ENCODE measurements around the gene PDCD11.
"Not testable (repeated sequence)": the region's sequence is repeated elsewhere in the genome, so short reads cannot be mapped to it uniquely, and the experiment has no call there.

The PDCD11 gene

GRCh38 chr10:103396067-103396788 is at the start of gene PDCD11, which contains the start of gene ATP5MK:
PDCD11 (plus strand) TSS chr10:103396626; CDS start chr10:103398427, 1,801 bp downstream.
ATP5MK (minus strand) TSS chr10:103396475; CDS start chr10:103392457, 4,018 bp downstream.
- DNase-seq (ENCODE audit: low read depth in 1 of 2, low spot score in 1 of 2) = peak; percentile 71 to 98
- in situ Hi-C loops (cut with HindIII; ENCODE audit: low pct_unique_long_range_greater_than_20kb, low sequenced_read_pairs) = no loop called here
- TF ChIP-seq JUND (IDR thresholded peaks at IDR 0.05; ENCODE audit: low read depth) = no peak

GRCh38 chr10:103350175-103350516 is 46.3 kb upstream of the PDCD11 start:
- DNase-seq (ENCODE audit: low read depth in 1 of 2, low spot score in 1 of 2) = no peak
- TF ChIP-seq JUND (IDR thresholded peaks at IDR 0.05; ENCODE audit: low read depth) = no peak
- in situ Hi-C loops (cut with HindIII; ENCODE audit: low pct_unique_long_range_greater_than_20kb, low sequenced_read_pairs) = no loop called here

- in situ Hi-C loops (cut with HindIII; ENCODE audit: low pct_unique_long_range_greater_than_20kb, low sequenced_read_pairs) = no loop called here
- TF ChIP-seq JUND (IDR thresholded peaks at IDR 0.05; ENCODE audit: low read depth) = no peak
- DNase-seq (ENCODE audit: low read depth in 1 of 2, low spot score in 1 of 2) = peak; percentile 71 to 83
Measured at GRCh38 chr10:103350517-103351260, 45.7 kb upstream of the PDCD11 start, which contains the start of gene PCGF6. PCGF6 (minus strand) TSS chr10:103351140; CDS start chr10:103351066, 74 bp downstream.

- peak in 1 of 2 experiments; percentile 6 for DNase-seq (ENCODE audit: low read depth in 1 of 2, low spot score in 1 of 2)
- no peak for TF ChIP-seq JUND (IDR thresholded peaks at IDR 0.05; ENCODE audit: low read depth)
- in situ Hi-C loops (cut with HindIII; ENCODE audit: low pct_unique_long_range_greater_than_20kb, low sequenced_read_pairs) = no loop called here
Measured at GRCh38 chr10:103353281-103353680, 43.1 kb upstream of the PDCD11 start.

GRCh38 chr10:103354567-103354966 is 41.9 kb upstream of the PDCD11 start:
- in situ Hi-C loops (cut with HindIII; ENCODE audit: low pct_unique_long_range_greater_than_20kb, low sequenced_read_pairs); DNase-seq (ENCODE audit: low read depth in 1 of 2, low spot score in 1 of 2): not testable (repeated sequence)

GRCh38 chr10:103355906-103356599 is 40.4 kb upstream of the PDCD11 start:
- in situ Hi-C loops (cut with HindIII; ENCODE audit: low pct_unique_long_range_greater_than_20kb, low sequenced_read_pairs) = no loop called here
- TF ChIP-seq JUND (IDR thresholded peaks at IDR 0.05; ENCODE audit: low read depth) = no peak
- no peak for DNase-seq (ENCODE audit: low read depth in 1 of 2, low spot score in 1 of 2)

- in situ Hi-C loops (cut with HindIII; ENCODE audit: low pct_unique_long_range_greater_than_20kb, low sequenced_read_pairs); DNase-seq (ENCODE audit: low read depth in 1 of 2, low spot score in 1 of 2): not testable (repeated sequence)
Measured at GRCh38 chr10:103359493-103359892, 36.9 kb upstream of the PDCD11 start.

GRCh38 chr10:103360791-103361190 is 35.6 kb upstream of the PDCD11 start:
- DNase-seq (ENCODE audit: low read depth in 1 of 2, low spot score in 1 of 2) = not testable (repeated sequence)

GRCh38 chr10:103367379-103367781 is 29.0 kb upstream of the PDCD11 start:
- in situ Hi-C loops (cut with HindIII; ENCODE audit: low pct_unique_long_range_greater_than_20kb, low sequenced_read_pairs) = no loop called here
- no peak for TF ChIP-seq JUND (IDR thresholded peaks at IDR 0.05; ENCODE audit: low read depth)
- DNase-seq (ENCODE audit: low read depth in 1 of 2, low spot score in 1 of 2) = peak in 1 of 2 experiments; percentile 36

More at GRCh38 chr10:103360791-103361190, 35.6 kb upstream of the PDCD11 start:
- in situ Hi-C loops (cut with HindIII; ENCODE audit: low pct_unique_long_range_greater_than_20kb, low sequenced_read_pairs) = not testable (repeated sequence)

GRCh38 chr10:103367782-103368518 is 28.5 kb upstream of the PDCD11 start, which contains the start of gene TAF5:
TAF5 (plus strand) TSS chr10:103367976; CDS start chr10:103367990, 14 bp downstream.
- in situ Hi-C loops (cut with HindIII; ENCODE audit: low pct_unique_long_range_greater_than_20kb, low sequenced_read_pairs) = no loop called here
- no peak for TF ChIP-seq JUND (IDR thresholded peaks at IDR 0.05; ENCODE audit: low read depth)
- DNase-seq (ENCODE audit: low read depth in 1 of 2, low spot score in 1 of 2) = peak; percentile 49 to 95

GRCh38 chr10:103373544-103373943 is 22.9 kb upstream of the PDCD11 start:
- TF ChIP-seq JUND (IDR thresholded peaks at IDR 0.05; ENCODE audit: low read depth) = no peak
- in situ Hi-C loops (cut with HindIII; ENCODE audit: low pct_unique_long_range_greater_than_20kb, low sequenced_read_pairs) = no loop called here
- DNase-seq (ENCODE audit: low read depth in 1 of 2, low spot score in 1 of 2) = no peak

- no peak for TF ChIP-seq JUND (IDR thresholded peaks at IDR 0.05; ENCODE audit: low read depth)
- DNase-seq (ENCODE audit: low read depth in 1 of 2, low spot score in 1 of 2) = no peak
- in situ Hi-C loops (cut with HindIII; ENCODE audit: low pct_unique_long_range_greater_than_20kb, low sequenced_read_pairs) = no loop called here
Measured at GRCh38 chr10:103374263-103374662, 22.2 kb upstream of the PDCD11 start.

Data from T47D (cell line).